Osteocyte (in vitro differentiated cells): ENCODE data around the gene UMODL1. TPM values are rescaled to one million over a fixed set of nuclear protein-coding genes. Genes with fewer than 3 reads are reported as not detected.

Source experiments
- DNase-seq: peaks from one replicate; pipeline ENCODE4 v3.0.0; 2021; ENCODE audit warnings: mixed read lengths; ENCODE audit not compliant: unreplicated experiment; ENCODE audit errors: extremely low spot score
- H3K27ac Mint-ChIP-seq: one replicate; pipeline ENCODE4 v1.8.0; 2021; ENCODE audit warnings: mild to moderate bottlenecking, mixed read lengths; ENCODE audit not compliant: unreplicated experiment
- H3K27me3 Mint-ChIP-seq: one replicate; pipeline ENCODE4 v1.8.0; 2021; ENCODE audit warnings: mixed read lengths; ENCODE audit not compliant: unreplicated experiment
- H3K36me3 Mint-ChIP-seq: one replicate; pipeline ENCODE4 v1.8.0; 2021; ENCODE audit warnings: mixed read lengths; ENCODE audit not compliant: unreplicated experiment
- H3K4me1 Mint-ChIP-seq: one replicate; pipeline ENCODE4 v1.8.0; 2021; ENCODE audit warnings: mixed read lengths; ENCODE audit not compliant: unreplicated experiment
- H3K4me3 Mint-ChIP-seq: one replicate; pipeline ENCODE4 v1.8.0; 2021; ENCODE audit warnings: mild to moderate bottlenecking, moderate library complexity, mixed read lengths; ENCODE audit not compliant: unreplicated experiment
- H3K9me3 Mint-ChIP-seq: one replicate; pipeline ENCODE4 v1.8.0; 2021; ENCODE audit warnings: mixed read lengths; ENCODE audit not compliant: unreplicated experiment
- total RNA-seq: library from RNA; stranded (reverse); gene quantifications from 2 replicates; pipeline ENCODE4 v1.2.1, GENCODE V29; 2021
- TF ChIP-seq, protein P1 (sequence below): fragments of 200-600 bp; sonication (generic); IDR thresholded peaks from 2 replicates; pipeline ENCODE4 v1.5.0; 2021; ENCODE audit warnings: antibody characterized with exemption, mild to moderate bottlenecking, moderate library complexity

Gene UMODL1
- total RNA-seq, 1 donor from 2014 or later, result not detected

DNA sequence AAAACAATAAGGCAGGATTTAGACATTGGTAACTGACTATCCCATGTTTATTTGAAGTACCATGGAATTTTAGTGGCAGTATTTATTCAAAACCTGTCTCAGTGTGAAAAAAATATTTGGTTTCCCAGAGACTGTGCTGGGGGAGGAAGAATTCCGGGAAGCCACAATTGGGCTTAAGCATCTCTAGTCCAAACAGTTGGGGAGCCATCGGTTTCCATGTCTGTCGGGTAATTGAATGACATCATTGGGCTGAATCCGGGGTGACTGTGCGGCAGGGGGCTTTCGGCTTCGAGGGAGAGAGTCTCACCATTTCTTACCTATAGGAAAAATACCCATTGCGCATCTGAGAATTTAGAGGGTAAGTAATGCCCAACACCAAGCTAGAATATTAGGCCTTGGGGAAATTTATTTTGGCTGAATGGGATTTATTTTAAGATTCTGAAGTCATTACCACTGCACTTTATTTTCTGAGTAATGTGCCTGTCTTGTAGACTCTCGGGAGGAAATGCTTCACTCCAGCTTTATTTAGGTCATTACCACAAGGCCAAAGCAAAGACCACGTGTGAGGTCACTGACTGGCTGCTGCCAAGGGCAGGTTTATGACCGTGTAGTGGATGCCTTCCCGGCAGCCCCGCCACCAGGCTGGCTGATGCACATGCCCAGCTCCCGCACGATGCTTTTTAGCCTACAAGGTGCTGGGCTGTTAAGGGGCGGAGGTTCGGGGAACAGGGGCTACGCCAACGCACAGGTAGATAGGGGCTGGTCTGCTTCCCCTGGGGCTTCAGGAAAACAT lies 23.1 kb upstream of the UMODL1 start:
- no peak for DNase-seq
- Mint-ChIP-seq H3K27ac (peak overlapping the region; percentile 85), H3K27me3 (no peaks in the 10 kb centered on the region), H3K4me3 (no peak overlapping the region), H3K9me3 (no peaks in the 10 kb centered on the region), H3K36me3 (no peaks in the 10 kb centered on the region), H3K4me1 (peaks cover 24% of the 10 kb centered on the region)
- TF ChIP-seq, protein P1, sequence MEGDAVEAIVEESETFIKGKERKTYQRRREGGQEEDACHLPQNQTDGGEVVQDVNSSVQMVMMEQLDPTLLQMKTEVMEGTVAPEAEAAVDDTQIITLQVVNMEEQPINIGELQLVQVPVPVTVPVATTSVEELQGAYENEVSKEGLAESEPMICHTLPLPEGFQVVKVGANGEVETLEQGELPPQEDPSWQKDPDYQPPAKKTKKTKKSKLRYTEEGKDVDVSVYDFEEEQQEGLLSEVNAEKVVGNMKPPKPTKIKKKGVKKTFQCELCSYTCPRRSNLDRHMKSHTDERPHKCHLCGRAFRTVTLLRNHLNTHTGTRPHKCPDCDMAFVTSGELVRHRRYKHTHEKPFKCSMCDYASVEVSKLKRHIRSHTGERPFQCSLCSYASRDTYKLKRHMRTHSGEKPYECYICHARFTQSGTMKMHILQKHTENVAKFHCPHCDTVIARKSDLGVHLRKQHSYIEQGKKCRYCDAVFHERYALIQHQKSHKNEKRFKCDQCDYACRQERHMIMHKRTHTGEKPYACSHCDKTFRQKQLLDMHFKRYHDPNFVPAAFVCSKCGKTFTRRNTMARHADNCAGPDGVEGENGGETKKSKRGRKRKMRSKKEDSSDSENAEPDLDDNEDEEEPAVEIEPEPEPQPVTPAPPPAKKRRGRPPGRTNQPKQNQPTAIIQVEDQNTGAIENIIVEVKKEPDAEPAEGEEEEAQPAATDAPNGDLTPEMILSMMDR, result peak; percentile 24

DNA sequence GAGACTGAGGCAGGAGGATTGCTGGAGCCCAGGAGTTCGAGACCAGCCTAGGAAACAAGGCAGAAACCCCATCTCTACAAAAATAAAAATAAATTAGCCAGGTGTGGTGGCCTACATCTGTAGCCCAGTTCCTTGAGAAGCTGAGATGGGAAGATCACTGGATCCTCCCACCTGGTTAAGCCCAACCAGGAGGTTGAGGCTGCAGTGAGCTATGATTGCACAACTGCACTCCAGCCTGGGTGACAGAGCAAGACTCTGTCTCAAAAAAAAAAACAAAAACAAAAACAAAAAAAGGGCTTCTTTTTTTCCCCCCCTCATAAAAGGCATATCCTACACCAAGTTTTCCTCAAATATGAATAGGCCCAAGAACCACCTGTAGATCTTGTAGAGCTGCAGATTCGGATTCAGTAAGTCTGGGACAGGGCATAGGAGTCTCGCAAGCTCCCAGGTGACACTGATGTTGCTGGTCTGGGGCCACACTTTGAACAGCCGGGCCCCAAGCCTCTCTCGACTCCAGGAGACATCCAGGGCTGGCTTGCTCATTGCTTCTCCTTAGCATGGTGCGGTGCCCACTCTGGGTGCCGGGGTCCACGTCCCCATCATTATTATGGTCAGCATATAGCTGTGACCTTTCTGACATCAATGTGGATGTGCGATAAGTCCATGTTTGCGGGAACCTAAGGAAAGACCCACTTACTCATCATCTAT lies 22.1 kb upstream of the UMODL1 start:
- TF ChIP-seq, protein P1, result no peak

DNA sequence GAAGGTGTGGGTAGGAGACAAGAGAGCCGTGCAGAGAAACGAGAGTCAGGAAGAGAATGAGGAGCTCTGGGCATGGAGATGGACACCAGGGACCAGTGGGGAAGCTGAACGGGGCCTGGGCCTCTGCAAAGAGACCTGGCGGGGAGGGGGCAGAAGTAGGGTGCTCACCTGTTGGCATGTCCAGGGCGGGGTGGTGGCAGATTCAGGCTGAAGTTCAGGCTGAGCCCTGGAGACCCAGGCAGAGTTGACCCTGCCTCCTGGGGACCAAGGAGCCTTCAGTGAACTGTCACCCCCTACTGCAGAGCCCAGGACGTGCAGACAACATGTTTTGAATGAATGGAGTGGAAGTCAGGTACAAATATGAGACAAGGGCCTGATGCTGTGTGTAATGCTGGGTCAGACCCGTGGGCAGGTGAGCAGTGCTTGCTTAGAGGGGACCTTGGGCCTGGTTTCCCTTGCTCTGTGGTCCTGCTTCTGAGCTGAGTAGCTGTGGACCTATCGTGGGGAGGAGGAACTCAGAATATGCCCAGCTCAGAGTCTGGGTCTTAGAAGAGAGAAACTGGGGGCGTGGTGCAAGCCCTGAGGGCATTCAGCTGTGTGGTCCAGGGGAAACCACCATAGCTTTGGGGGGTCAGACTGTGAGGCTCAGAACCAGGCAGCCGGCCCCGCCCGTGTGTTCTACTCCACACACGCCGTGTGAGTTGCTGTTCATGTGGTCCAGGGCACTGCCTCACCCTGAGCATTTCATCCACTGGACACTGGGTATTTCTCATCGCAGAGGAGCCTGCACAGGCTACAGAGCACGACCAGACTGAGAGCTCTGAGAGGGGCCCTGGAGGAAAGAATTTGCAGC lies 21.3 kb upstream of the UMODL1 start:
- Mint-ChIP-seq H3K36me3 (no peaks in the 10 kb centered on the region), H3K9me3 (no peaks in the 10 kb centered on the region), H3K4me3 (no peak overlapping the region), H3K4me1 (peaks cover 24% of the 10 kb centered on the region), H3K27ac (no peak overlapping the region), H3K27me3 (no peaks in the 10 kb centered on the region)
- TF ChIP-seq, protein P1, result no peak
- no peak for DNase-seq

More for the DNA sequence above, 22.1 kb upstream of the UMODL1 start:
- no peaks in the 10 kb centered on the region for H3K36me3 Mint-ChIP-seq
- no peak overlapping the region for H3K27ac Mint-ChIP-seq
- H3K4me1 Mint-ChIP-seq, result peaks cover 24% of the 10 kb centered on the region
- no peaks in the 10 kb centered on the region for H3K9me3 Mint-ChIP-seq
- no peak overlapping the region for H3K4me3 Mint-ChIP-seq
- no peak for DNase-seq
- no peaks in the 10 kb centered on the region for H3K27me3 Mint-ChIP-seq

DNA sequence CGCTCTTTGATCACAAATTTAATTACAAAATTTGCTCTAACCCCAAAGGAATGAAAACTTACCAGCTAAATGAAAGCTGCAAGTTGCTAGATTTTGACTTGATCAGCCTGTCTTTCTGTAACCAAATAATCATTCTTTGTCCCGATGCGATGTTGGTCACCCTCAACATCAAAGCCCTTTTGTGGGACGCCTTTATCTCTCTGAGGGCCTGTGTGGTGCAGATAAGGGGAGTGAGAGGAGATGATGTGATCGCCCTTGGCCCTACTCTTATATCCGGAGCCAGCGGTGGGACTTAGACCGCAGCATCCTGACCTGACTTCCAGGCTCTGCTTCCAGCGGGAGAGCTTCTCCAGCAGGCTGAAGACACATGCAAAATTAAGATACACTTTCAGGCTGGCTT lies 19.3 kb upstream of the UMODL1 start:
- Mint-ChIP-seq H3K4me3 (no peak overlapping the region), H3K36me3 (no peaks in the 10 kb centered on the region), H3K4me1 (peaks cover 25% of the 10 kb centered on the region), H3K27me3 (no peaks in the 10 kb centered on the region), H3K27ac (no peak overlapping the region), H3K9me3 (no peaks in the 10 kb centered on the region)
- TF ChIP-seq, protein P1, result no peak
- DNase-seq, result no peak
